PC-3 (cell line): ENCODE results near the gene BCR. TPM values are rescaled to one million over a fixed set of nuclear protein-coding genes. Genes with fewer than 3 reads are reported as not detected.

Experiments
- ATAC-seq: fragments of 200-7000 bp; cut with Tn5 transposase; 2 replicates; pipeline ENCODE4 v1.9.1; 2020; ENCODE audit warnings: mild to moderate bottlenecking, moderate library complexity
- BruUV-seq: library from RNA; stranded (reverse); fragments of 400-500 nt; replicated peaks from 2 replicates; lab custom pipeline; 2021; lab: Mats Ljungman, UMichigan
- CTCF ChIA-PET: fragments of 300-600 bp; sonication (Branson Sonifier 250); formaldehyde crosslinking; loops from one replicate; lab custom pipeline; 2022; ENCODE audit warnings: antibody characterized with exemption; lab: Charles Lee
- POLR2A ChIA-PET: fragments of 300-600 bp; sonication (Branson Sonifier 250); formaldehyde crosslinking; loops from one replicate; lab custom pipeline; 2022; ENCODE audit warnings: antibody characterized with exemption; ENCODE audit not compliant: unreplicated experiment; lab: Charles Lee
- DNase-seq: peaks from one replicate; pipeline ENCODE4 v3.0.0-alpha.2; 2015
- H2AFZ ChIP-seq: fragments of 300-600 bp; sonication (generic); 2 replicates; pipeline ENCODE4 v1.6.0; 2016; ENCODE audit warnings: antibody characterized with exemption, low read length
- H3F3A ChIP-seq: fragments of 300-600 bp; sonication (generic); one replicate; pipeline ENCODE4 v1.6.0; 2017; ENCODE audit warnings: antibody characterized with exemption, low read length, control low read depth, mild to moderate bottlenecking; ENCODE audit not compliant: unreplicated experiment
- H3K27ac ChIP-seq: fragments of 300-600 bp; sonication (generic); 2 replicates; pipeline ENCODE4 v1.5.1; 2016; ENCODE audit warnings: mild to moderate bottlenecking, low read length
- H3K27me3 ChIP-seq: fragments of 300-600 bp; sonication (generic); 2 replicates; pipeline ENCODE4 v1.6.1; 2016; ENCODE audit warnings: low read length, mixed read lengths
- H3K36me3 ChIP-seq: fragments of 300-600 bp; sonication (generic); 2 replicates; pipeline ENCODE4 v1.6.1; 2016; ENCODE audit warnings: low read depth, mixed run types, low read length, mixed read lengths
- H3K4me1 ChIP-seq: fragments of 300-600 bp; sonication (generic); 2 replicates; pipeline ENCODE4 v1.5.1; 2016; ENCODE audit warnings: low read length; ENCODE audit not compliant: insufficient read depth
- H3K4me2 ChIP-seq: fragments of 300-600 bp; sonication (generic); 2 replicates; pipeline ENCODE4 v1.6.0; 2016; ENCODE audit warnings: low read length
- H3K4me3 ChIP-seq: fragments of 300-600 bp; sonication (generic); 2 replicates; pipeline ENCODE4 v1.5.1; 2016; ENCODE audit warnings: mild to moderate bottlenecking, low read length, mixed read lengths
- H3K79me2 ChIP-seq: fragments of 300-600 bp; sonication (generic); 2 replicates; pipeline ENCODE4 v1.6.1; 2017; ENCODE audit warnings: low read length, mixed read lengths
- H3K9ac ChIP-seq: fragments of 300-600 bp; sonication (generic); 2 replicates; pipeline ENCODE4 v1.6.0; 2016; ENCODE audit warnings: mild to moderate bottlenecking, low read length
- H3K9me2 ChIP-seq: fragments of 300-600 bp; sonication (generic); replicated peaks from 2 replicates; pipeline ENCODE4 v1.6.1; 2016; ENCODE audit warnings: mixed run types, low read length, mixed read lengths
- H3K9me3 ChIP-seq: fragments of 300-600 bp; sonication (generic); 2 replicates; pipeline ENCODE4 v1.6.1; 2016; ENCODE audit warnings: low read length, mixed read lengths
- H4K20me1 ChIP-seq: fragments of 300-600 bp; sonication (generic); 2 replicates; pipeline ENCODE4 v1.6.1; 2016; ENCODE audit warnings: low read length, mixed read lengths
- CTCF ChIP-seq: fragments of 300-600 bp; sonication (generic); conservative IDR thresholded peaks from 2 replicates; pipeline ENCODE4 v1.5.1; 2017; ENCODE audit warnings: antibody characterized with exemption, low read depth, mild to moderate bottlenecking, low read length
- EZH2 ChIP-seq: fragments of 300-600 bp; sonication (generic); IDR thresholded peaks from one replicate; pipeline ENCODE4 v1.6.1; 2017; ENCODE audit warnings: antibody characterized with exemption, mild to moderate bottlenecking, low read length; ENCODE audit not compliant: unreplicated experiment
- EZH2phosphoT487 ChIP-seq: fragments of 300-600 bp; sonication (generic); IDR thresholded peaks from 2 replicates; pipeline ENCODE4 v1.6.1; 2018; ENCODE audit warnings: mild to moderate bottlenecking, antibody characterized with exemption, low read length, borderline replicate concordance
- intact Hi-C: fragments of 100-400 bp; cut with micrococcal nuclease; formaldehyde crosslinking; loops from 2 replicates; pipeline ENCODE4 v1.9.0; 2023
- total RNA-seq: library from RNA; depleted of rRNA; stranded (reverse); fragments of >200 nt; gene quantifications from 2 replicates; pipeline ENCODE4 v1.2.3, GENCODE V29; 2014

BCR gene
- total RNA-seq, 1 experiment from 2014 or later = 36.8 TPM

- Histone ChIP-seq H3K4me3 (no peak overlapping the region), H3K36me3 (no peaks in the 10 kb centered on the region), H3K4me1 (peaks cover 26% of the 10 kb centered on the region), H3F3A (no peaks in the 10 kb centered on the region), H3K9me3 (no peaks in the 10 kb centered on the region), H3K9ac (no peak overlapping the region), H3K4me2 (no peak overlapping the region), H3K9me2 (no peaks in the 10 kb centered on the region), H4K20me1 (no peaks in the 10 kb centered on the region), H3K27me3 (no peaks in the 10 kb centered on the region), H2AFZ (no peak overlapping the region), H3K27ac (no peak overlapping the region), H3K79me2 (peaks cover 99% of the 10 kb centered on the region)
- ATAC-seq (no peak), DNase-seq (no peak)
- no TSS peak for BruUV-seq
- no peak for TF ChIP-seq EZH2phosphoT487
- no peak for TF ChIP-seq EZH2
- TF ChIP-seq CTCF = no peak
- CTCF ChIA-PET = no interaction called here
- intact Hi-C loops = no loop called here
- POLR2A ChIA-PET = no interaction called here
These were observed 37.1 kb downstream of the BCR start for GRCh38 chr22:23217171-23218052.

- no TSS peak for BruUV-seq
- intact Hi-C loops = no loop called here
- CTCF ChIA-PET = no interaction called here
These were observed 38.0 kb downstream of the BCR start for GRCh38 chr22:23218053-23218866.

More at GRCh38 chr22:23218053-23218866, 38.0 kb downstream of the BCR start:
- H3K79me2 ChIP-seq = peaks cover 99% of the 10 kb centered on the region
- no peak for ATAC-seq
- no peaks in the 10 kb centered on the region for H3K36me3 ChIP-seq
- no peaks in the 10 kb centered on the region for H3K9me2 ChIP-seq
- peaks cover 26% of the 10 kb centered on the region for H3K4me1 ChIP-seq
- H3K4me3 ChIP-seq = no peak overlapping the region
- H4K20me1 ChIP-seq = no peaks in the 10 kb centered on the region
- no peak overlapping the region for H2AFZ ChIP-seq
- no peaks in the 10 kb centered on the region for H3F3A ChIP-seq
- no peaks in the 10 kb centered on the region for H3K9me3 ChIP-seq
- no peak overlapping the region for H3K4me2 ChIP-seq
- H3K9ac ChIP-seq = no peak overlapping the region
- POLR2A ChIA-PET = no interaction called here
- no peak for DNase-seq
- no peaks in the 10 kb centered on the region for H3K27me3 ChIP-seq
- H3K27ac ChIP-seq = no peak overlapping the region
- no peak for TF ChIP-seq CTCF
- TF ChIP-seq EZH2phosphoT487 = no peak
- no peak for TF ChIP-seq EZH2
